LNCAP (cell line): ENCODE data around the gene HTRA2.

Experiments
- CTCF ChIP-seq: fragments of 450-650 bp; IDR thresholded peaks from 2 replicates; pipeline ENCODE4 v1.5.1; 2017; ENCODE audit warnings: mild to moderate bottlenecking

Gene HTRA2

GRCh38 chr2:74499267-74499939 lies 30.3 kb upstream of the HTRA2 start, which contains the start of gene LBX2:
LBX2 (minus strand) TSS chr2:74499603; CDS start chr2:74499537, 66 bp downstream.
- TF ChIP-seq CTCF: no peak

DNA sequence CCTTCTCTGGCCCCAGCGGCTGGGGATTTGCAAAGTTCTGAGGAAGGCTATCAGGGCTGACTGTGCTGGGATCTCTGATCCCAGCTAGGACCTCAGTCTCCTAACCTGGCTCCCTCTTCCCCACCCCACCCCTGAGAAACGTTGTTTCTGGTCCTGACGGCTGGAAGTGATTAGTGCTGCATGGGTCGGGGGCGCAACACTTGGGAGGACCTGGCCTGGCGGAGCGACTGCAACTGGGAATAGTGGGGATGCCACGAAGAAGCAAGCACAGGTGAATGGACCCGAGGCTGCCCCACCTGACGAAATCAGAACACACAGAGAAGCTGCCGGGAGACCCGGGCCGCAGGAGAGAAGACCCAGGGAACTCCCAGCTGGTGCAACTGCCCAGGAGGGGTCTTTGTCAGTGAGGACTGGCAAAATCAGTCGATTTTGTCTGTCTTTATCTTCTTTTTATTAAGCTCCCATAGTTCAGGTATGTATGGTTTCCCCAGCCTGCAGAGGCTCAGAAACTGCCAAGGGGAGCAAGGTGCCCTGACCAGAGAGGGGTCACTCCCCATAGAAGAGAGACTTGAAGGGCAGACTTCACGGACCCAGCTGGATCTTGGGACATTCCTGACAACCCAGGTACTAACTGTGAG lies 29.7 kb upstream of the HTRA2 start:
- TF ChIP-seq CTCF: no peak

DNA sequence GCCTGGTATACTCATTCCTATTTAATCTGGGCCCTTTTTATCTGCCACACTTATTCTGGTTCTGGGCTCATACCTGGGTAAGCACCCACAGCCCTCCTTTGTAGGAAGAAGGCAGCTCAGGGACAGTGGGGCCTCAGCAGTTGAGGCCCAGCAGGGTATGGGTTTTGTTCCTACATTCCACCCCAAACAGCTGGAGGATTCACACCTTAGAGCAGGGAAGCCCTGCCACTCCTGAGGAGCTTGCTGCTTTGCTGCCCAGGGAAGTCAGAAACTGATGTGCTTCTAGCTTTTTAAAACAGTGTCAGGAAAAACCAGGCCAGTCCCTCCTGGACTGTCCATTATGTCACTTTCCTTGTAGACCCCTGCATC lies 29.2 kb upstream of the HTRA2 start:
- no peak for TF ChIP-seq CTCF

DNA sequence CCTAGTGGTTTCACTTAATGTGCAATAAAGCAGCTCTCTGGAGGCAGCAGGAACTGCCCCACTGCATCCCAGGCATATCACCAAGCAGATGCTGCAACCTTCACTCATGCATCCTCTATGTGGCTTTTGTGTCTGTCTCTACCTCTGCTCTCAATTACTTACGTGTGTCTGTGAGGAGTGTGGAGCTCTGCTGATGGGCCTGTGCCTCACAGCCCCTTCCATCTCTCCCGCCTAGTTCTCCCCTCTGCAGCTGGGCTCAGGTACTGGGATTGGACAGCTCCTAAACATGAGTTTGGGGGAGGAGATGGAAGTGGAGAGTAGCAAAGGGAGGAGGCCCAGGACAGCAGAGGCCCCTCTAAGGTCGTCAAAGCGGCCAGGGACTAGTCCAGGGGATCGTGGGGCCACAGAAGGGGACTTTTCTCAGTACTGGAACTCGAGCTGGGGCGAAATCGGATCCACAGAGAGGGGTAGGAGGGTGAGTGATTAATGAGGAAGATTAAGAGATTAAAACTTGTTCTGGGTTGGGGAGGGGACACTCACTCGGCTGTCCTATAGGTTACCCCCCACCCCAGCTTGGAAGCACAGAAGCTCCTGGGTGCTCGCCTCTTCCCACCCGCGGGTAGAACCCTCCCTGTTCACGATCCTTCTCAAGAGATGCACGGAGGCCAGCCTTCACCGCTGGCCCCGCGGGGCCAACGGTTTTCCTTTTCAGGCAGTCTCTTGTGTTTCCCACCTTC lies 28.2 kb upstream of the HTRA2 start:
- TF ChIP-seq CTCF: no peak

GRCh38 chr2:74502147-74502719 lies 27.5 kb upstream of the HTRA2 start:
- TF ChIP-seq CTCF: no peak

DNA sequence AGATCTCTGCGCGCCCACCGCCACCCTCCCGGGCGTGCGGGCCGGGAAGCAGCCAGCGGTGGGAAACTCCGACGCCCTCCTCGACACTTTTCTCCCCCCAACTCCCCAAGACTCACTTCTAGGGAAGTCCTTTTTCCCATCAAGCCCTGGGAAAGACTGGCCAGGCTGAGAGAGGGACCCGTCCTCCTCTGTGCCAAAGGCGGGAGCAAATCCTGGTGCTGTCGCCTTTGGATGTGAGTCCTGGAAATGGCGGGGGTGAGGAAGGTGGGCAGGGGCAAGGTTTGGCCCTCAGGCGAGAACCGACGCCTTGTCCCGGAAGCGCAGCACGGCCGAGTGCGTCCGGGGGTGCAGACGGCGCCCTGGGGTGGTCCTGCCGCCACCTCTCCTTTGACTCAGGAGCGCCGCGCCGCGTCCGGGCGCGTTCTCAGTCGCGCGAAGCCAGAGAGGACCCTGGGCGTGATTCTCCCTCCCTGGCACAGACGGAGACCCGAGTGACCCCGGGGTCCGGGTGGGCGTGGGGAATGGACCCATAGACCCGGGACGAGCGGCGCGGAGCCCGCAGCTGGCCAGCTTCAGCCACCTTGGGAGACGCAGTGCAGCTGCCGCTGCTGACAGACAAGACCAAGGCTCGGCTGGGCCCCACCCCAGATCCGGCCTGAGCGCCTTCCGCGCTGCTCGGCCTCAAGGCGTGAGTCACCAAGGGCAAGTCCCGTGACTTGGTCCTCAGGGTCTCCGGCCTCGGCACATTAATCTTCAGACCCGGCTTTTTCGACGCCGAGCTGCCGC lies 26.8 kb upstream of the HTRA2 start:
- no peak for TF ChIP-seq CTCF
